ENCODE results near the gene ADAP2. TPM values are rescaled to one million over a fixed set of nuclear protein-coding genes. Genes with fewer than 3 reads are reported as not detected.

The ADAP2 gene
- total and polyA plus RNA-seq, 10 of the 15 experiments (the other 5 are each of a cell fraction or from before 2014, with no cell fraction given) = 0.15 to 13.6 (median 6.8) TPM

DNA sequence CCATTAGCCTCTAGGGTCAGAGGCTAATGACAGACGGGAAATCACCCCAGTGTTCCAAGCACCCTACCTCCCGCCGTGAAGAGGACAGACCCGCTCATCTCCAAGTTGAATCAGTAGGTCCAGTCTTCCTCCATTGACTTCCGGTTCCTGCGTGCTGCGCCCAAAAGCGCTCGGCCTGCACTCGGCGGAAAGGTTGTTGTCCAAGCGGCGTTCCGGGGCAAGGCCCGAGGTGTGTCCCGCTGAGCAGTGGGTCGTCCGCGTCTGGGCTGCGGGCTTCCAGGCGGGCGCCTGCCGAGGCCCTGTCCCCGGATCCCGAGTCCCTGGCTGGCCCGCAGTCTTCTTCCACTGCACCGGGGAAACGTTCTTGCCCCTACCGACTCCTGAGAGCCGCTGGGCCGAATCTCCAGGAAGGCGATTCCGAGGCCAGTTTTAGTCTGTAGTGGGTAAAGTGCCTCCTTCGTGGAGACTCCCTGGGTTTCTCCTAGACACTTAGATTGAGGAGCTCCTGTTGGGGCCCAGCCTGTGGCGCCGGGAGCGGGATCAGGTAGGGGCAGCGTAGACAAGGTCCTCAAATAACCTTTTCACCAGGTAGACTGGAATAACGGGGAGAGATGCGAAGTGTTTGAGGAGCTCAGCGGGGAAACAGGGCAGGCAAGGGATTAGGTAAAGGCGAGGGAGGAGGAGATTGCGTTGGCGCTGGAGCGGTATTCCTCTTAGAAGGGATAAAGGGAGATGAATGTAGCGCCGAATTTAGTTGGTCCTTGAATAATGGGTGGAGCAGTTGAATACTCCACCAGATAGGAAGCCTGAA is 15.4 kb upstream of the ADAP2 start, which contains the start of gene TEFM (continued):
- TF ChIP-seq, protein P1, sequence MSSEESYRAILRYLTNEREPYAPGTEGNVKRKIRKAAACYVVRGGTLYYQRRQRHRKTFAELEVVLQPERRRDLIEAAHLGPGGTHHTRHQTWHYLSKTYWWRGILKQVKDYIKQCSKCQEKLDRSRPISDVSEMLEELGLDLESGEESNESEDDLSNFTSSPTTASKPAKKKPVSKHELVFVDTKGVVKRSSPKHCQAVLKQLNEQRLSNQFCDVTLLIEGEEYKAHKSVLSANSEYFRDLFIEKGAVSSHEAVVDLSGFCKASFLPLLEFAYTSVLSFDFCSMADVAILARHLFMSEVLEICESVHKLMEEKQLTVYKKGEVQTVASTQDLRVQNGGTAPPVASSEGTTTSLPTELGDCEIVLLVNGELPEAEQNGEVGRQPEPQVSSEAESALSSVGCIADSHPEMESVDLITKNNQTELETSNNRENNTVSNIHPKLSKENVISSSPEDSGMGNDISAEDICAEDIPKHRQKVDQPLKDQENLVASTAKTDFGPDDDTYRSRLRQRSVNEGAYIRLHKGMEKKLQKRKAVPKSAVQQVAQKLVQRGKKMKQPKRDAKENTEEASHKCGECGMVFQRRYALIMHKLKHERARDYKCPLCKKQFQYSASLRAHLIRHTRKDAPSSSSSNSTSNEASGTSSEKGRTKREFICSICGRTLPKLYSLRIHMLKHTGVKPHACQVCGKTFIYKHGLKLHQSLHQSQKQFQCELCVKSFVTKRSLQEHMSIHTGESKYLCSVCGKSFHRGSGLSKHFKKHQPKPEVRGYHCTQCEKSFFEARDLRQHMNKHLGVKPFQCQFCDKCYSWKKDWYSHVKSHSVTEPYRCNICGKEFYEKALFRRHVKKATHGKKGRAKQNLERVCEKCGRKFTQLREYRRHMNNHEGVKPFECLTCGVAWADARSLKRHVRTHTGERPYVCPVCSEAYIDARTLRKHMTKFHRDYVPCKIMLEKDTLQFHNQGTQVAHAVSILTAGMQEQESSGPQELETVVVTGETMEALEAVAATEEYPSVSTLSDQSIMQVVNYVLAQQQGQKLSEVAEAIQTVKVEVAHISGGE (CRISPR knock-in tag; IDR thresholded peaks at IDR 0.05) = peak; percentile 97
- peak; percentile 76; the same call in 1 of the 2 replicates for TF ChIP-seq SIN3A (IDR thresholded peaks at IDR 0.05; ENCODE audit: low read depth, low read length)
- peak; percentile 71; the same call in 1 of the 2 replicates for TF ChIP-seq SMAD5 (IDR thresholded peaks at IDR 0.05; ENCODE audit: low read depth)
- TF ChIP-seq STAT1 (conservative IDR thresholded peaks at IDR 0.05) = peak; percentile 84
- TF ChIP-seq NRF1 (conservative IDR thresholded peaks at IDR 0.05; ENCODE audit: low read depth, low read length) = no peak
- 0 out of 2 replicates have a peak, but pooled peaks have one; percentile 30 for TF ChIP-seq NFIC (IDR thresholded peaks at IDR 0.05; ENCODE audit: low read depth, low read length)
- TF ChIP-seq ZNF217 (IDR thresholded peaks at IDR 0.05) = no peak; the same call in 1 of the 2 replicates
- TF ChIP-seq, protein P2, sequence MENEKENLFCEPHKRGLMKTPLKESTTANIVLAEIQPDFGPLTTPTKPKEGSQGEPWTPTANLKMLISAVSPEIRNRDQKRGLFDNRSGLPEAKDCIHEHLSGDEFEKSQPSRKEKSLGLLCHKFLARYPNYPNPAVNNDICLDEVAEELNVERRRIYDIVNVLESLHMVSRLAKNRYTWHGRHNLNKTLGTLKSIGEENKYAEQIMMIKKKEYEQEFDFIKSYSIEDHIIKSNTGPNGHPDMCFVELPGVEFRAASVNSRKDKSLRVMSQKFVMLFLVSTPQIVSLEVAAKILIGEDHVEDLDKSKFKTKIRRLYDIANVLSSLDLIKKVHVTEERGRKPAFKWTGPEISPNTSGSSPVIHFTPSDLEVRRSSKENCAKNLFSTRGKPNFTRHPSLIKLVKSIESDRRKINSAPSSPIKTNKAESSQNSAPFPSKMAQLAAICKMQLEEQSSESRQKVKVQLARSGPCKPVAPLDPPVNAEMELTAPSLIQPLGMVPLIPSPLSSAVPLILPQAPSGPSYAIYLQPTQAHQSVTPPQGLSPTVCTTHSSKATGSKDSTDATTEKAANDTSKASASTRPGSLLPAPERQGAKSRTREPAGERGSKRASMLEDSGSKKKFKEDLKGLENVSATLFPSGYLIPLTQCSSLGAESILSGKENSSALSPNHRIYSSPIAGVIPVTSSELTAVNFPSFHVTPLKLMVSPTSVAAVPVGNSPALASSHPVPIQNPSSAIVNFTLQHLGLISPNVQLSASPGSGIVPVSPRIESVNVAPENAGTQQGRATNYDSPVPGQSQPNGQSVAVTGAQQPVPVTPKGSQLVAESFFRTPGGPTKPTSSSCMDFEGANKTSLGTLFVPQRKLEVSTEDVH (IDR thresholded peaks at IDR 0.05; ENCODE audit: low read depth, partially characterized antibody) = peak; percentile 78
- TF ChIP-seq, protein P3, sequence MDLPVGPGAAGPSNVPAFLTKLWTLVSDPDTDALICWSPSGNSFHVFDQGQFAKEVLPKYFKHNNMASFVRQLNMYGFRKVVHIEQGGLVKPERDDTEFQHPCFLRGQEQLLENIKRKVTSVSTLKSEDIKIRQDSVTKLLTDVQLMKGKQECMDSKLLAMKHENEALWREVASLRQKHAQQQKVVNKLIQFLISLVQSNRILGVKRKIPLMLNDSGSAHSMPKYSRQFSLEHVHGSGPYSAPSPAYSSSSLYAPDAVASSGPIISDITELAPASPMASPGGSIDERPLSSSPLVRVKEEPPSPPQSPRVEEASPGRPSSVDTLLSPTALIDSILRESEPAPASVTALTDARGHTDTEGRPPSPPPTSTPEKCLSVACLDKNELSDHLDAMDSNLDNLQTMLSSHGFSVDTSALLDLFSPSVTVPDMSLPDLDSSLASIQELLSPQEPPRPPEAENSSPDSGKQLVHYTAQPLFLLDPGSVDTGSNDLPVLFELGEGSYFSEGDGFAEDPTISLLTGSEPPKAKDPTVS (IDR thresholded peaks at IDR 0.05; ENCODE audit: low read depth, low read length) = peak; percentile 67; the same call in 1 of the 2 replicates
- TF ChIP-seq TAF1 (IDR thresholded peaks at IDR 0.05; ENCODE audit: borderline replicate concordance, low read depth, low read length) = peak; percentile 97
- TF ChIP-seq, protein P4, sequence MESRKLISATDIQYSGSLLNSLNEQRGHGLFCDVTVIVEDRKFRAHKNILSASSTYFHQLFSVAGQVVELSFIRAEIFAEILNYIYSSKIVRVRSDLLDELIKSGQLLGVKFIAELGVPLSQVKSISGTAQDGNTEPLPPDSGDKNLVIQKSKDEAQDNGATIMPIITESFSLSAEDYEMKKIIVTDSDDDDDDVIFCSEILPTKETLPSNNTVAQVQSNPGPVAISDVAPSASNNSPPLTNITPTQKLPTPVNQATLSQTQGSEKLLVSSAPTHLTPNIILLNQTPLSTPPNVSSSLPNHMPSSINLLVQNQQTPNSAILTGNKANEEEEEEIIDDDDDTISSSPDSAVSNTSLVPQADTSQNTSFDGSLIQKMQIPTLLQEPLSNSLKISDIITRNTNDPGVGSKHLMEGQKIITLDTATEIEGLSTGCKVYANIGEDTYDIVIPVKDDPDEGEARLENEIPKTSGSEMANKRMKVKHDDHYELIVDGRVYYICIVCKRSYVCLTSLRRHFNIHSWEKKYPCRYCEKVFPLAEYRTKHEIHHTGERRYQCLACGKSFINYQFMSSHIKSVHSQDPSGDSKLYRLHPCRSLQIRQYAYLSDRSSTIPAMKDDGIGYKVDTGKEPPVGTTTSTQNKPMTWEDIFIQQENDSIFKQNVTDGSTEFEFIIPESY (IDR thresholded peaks at IDR 0.05) = 0 out of 2 replicates have a peak, but pooled peaks have one; percentile 31
- TF ChIP-seq, protein P5, sequence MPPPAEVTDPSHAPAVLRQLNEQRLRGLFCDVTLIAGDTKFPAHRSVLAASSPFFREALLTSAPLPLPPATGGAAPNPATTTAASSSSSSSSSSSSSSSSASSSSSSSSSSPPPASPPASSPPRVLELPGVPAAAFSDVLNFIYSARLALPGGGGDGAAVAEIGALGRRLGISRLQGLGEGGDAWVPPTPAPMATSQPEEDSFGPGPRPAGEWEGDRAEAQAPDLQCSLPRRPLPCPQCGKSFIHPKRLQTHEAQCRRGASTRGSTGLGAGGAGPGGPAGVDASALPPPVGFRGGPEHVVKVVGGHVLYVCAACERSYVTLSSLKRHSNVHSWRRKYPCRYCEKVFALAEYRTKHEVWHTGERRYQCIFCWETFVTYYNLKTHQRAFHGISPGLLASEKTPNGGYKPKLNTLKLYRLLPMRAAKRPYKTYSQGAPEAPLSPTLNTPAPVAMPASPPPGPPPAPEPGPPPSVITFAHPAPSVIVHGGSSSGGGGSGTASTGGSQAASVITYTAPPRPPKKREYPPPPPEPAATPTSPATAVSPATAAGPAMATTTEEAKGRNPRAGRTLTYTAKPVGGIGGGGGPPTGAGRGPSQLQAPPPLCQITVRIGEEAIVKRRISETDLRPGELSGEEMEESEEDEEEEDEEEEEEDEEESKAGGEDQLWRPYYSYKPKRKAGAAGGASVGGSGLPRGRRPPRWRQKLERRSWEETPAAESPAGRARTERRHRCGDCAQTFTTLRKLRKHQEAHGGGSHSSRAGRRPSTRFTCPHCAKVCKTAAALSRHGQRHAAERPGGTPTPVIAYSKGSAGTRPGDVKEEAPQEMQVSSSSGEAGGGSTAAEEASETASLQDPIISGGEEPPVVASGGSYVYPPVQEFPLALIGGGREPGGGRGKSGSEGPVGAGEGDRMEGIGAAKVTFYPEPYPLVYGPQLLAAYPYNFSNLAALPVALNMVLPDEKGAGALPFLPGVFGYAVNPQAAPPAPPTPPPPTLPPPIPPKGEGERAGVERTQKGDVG (CRISPR knock-in tag; IDR thresholded peaks at IDR 0.05) = no peak
- TF ChIP-seq, protein P6, sequence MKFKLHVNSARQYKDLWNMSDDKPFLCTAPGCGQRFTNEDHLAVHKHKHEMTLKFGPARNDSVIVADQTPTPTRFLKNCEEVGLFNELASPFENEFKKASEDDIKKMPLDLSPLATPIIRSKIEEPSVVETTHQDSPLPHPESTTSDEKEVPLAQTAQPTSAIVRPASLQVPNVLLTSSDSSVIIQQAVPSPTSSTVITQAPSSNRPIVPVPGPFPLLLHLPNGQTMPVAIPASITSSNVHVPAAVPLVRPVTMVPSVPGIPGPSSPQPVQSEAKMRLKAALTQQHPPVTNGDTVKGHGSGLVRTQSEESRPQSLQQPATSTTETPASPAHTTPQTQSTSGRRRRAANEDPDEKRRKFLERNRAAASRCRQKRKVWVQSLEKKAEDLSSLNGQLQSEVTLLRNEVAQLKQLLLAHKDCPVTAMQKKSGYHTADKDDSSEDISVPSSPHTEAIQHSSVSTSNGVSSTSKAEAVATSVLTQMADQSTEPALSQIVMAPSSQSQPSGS (IDR thresholded peaks at IDR 0.05; ENCODE audit: low read length) = no peak

Measured in GM12878 (cell line).